GM10266 (cell line): ENCODE measurements around the gene SERPINH1.

Experiments used
- DNase-seq: peaks from one replicate; pipeline ENCODE4 v3.0.0; 2012; ENCODE audit errors: extremely low spot score
- CTCF ChIP-seq: IDR thresholded peaks from 2 replicates; pipeline ENCODE4 v1.5.1; 2012; ENCODE audit warnings: mild to moderate bottlenecking, low read depth; ENCODE audit not compliant: control insufficient read depth, insufficient read depth; ENCODE audit errors: missing control alignments

SERPINH1 gene

DNA sequence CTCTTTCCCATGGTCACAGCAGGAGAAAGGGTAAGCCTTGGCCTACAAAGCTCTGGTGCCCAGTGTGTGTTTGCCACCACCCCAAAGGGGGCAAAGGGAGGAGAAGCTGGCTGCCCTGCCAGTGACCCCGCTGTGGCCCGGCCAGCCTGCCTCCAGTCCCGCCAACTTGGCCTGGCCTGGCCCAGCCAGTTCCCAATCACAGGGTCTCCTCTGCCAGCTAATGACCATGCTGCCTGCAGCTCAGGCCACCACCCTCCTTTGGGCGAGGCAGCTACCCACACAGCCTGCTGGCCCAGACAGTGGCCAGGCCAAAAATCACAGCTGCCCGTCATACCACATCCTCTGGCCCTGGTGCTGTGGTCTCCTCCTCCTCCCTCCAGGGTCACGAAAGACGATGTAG, 41.4 kb upstream of the SERPINH1 start:
- DNase-seq, result no peak
- no peak for TF ChIP-seq CTCF

GRCh38 chr11:75522286-75523044, 39.6 kb upstream of the SERPINH1 start:
- TF ChIP-seq CTCF, result no peak
- DNase-seq, result no peak

DNA sequence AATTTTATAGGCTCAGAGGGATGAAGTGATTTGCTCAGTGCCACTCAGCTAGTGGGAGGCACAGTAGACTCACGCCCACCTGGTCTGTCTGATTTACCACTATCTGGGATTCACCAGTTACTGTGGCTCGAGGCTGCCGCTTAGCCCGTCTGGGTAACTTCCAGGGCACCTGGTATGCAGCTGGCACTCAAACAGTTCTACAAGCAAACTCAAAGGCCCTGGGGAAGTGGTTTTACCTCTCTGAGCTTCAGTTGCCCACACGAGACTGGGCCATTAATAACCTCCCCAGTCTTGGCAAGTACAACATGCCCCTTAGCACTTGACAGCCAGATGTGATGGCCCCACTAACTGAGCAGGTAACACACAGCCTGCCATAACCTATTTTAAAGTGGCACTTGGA, 38.9 kb upstream of the SERPINH1 start:
- no peak for DNase-seq
- no peak for TF ChIP-seq CTCF

DNA sequence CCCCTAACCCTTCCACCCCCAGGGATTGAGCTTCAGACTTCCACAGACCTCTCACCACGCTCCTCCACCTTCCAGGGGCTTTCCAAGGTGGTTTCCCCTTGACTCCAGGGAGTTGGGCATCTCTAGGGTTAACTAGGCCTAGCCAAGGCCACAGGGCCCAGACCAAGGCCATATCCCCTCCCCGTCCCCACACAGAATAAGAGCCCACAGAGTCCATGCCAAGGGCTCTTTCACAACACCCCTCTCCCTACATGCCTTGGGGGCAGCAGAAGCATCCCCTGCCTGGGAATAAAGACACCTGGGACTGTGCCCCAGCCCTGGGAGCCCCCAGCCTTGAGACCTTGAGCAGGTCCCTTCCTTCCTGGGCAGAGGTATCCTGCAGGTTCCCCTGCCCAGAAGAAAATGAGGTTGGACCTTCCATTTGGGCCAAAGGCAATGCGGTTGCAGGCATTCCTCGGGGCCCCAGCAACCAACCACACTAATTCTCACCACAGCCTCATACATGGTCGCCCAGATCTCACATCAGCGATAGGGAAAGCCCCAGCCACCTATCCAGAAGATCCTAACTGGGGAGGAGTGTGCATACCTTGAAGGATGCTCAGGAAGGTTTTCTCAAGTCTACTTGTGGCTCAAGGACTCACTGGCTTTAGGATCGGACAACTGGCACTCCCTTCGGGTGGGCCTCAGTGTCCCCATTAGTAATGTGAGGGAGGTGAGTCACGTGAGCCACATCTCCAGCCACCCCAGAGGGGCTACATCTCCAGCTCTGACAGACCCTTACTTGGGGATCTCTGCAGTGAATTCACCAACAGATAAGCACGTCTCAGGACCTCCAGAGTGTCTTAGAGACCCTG, 38.0 kb upstream of the SERPINH1 start:
- DNase-seq, result no peak
- TF ChIP-seq CTCF, result no peak

DNA sequence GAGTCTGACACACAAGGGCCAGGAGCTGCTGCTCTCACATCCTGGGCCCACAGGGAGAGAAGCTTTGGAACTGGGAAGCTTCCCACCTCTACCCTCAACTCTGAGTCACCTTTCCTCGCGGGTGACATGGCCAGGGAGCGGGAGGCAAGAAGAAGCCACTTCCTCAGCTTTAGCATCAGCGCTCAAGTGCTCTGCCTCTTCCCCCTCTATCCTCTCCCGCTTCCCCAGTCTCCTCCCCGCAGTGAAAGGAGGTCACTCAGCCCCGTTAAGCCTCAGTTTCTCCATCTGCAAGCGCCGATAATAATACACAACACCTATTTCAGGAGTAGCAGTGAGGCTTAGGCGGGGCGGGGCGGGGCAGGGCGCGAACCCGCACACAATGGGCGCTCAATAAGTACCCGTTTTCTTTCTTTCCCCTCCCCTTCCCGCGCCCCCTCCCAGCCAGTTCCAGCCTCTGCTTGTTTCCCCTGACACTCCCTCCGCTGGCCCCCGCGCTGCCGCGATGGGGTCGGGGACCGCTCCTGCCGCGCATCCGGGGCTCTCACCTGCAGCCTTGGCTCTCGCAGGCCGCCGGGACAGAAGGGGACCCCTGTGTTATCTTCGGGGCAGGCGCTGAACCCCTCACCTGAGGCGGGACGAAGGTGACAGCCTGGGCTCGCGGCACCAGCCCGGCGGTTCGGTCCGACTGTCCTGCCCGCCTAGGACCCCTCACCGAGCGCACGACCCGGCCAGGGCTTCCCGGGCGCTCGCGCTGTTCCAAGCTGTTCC, 37.2 kb upstream of the SERPINH1 start:
- peak; percentile 42 for DNase-seq
- TF ChIP-seq CTCF, result no peak

- peak; percentile 98 for DNase-seq
- peak; percentile 70 for TF ChIP-seq CTCF
These were observed 36.4 kb upstream of the SERPINH1 start, which contains the start of gene GDPD5 for GRCh38 chr11:75525433-75526191. Gene GDPD5 (minus strand): TSS chr11:75525941. CDS start chr11:75477735, 48,206 bp downstream.
